HFFc6 (cell line): ENCODE data around the gene HEXD. TPM values are rescaled to one million over a fixed set of nuclear protein-coding genes. Genes with fewer than 3 reads are reported as not detected.
"Not testable (repeated sequence)": the region's sequence is repeated elsewhere in the genome, so short reads cannot be mapped to it uniquely, and the experiment has no call there.

ENCODE experiments used
- DNase-seq: peaks from one replicate; pipeline ENCODE4 v3.0.0-alpha.2; 2018
- H3K27ac Mint-ChIP-seq: 2 replicates; pipeline ENCODE4 v1.8.0; 2020; ENCODE audit warnings: mild to moderate bottlenecking, mixed read lengths
- H3K27me3 Mint-ChIP-seq: 2 replicates; pipeline ENCODE4 v1.8.0; 2021; ENCODE audit warnings: mild to moderate bottlenecking, moderate library complexity, mixed read lengths; ENCODE audit not compliant: insufficient read depth
- H3K36me3 Mint-ChIP-seq: 2 replicates; pipeline ENCODE4 v1.8.0; 2021; ENCODE audit warnings: low read depth, mixed read lengths
- H3K4me1 Mint-ChIP-seq: 2 replicates; pipeline ENCODE4 v1.8.0; 2020; ENCODE audit warnings: low read depth, mixed read lengths
- H3K4me3 Mint-ChIP-seq: 2 replicates; pipeline ENCODE4 v1.8.0; 2020; ENCODE audit warnings: mild to moderate bottlenecking, moderate library complexity, mixed read lengths
- H3K9me3 Mint-ChIP-seq: 2 replicates; pipeline ENCODE4 v1.8.0; 2020; ENCODE audit warnings: mild to moderate bottlenecking, mixed read lengths
- total RNA-seq, 6 experiments: library from RNA; stranded (reverse); fragmentation: NEBNext Ultra II Directional; extraction: Animal tissue kit (Norgen Biotek cat#: 25700); gene quantifications; 2 replicates in 1 of 6; 3 replicates in 5 of 6; pipeline ENCODE4 v1.2.3, GENCODE V29; 2021
- TF ChIP-seq, protein P1 (sequence below): fragments of 200-600 bp; sonication (generic); IDR thresholded peaks from 2 replicates; pipeline ENCODE4 v1.5.0; 2021; ENCODE audit warnings: antibody characterized with exemption, mild to moderate bottlenecking

Gene HEXD
- total RNA-seq, 6 experiments from 2014 or later: 4.3 to 6.8 (median 5.6) TPM

DNA sequence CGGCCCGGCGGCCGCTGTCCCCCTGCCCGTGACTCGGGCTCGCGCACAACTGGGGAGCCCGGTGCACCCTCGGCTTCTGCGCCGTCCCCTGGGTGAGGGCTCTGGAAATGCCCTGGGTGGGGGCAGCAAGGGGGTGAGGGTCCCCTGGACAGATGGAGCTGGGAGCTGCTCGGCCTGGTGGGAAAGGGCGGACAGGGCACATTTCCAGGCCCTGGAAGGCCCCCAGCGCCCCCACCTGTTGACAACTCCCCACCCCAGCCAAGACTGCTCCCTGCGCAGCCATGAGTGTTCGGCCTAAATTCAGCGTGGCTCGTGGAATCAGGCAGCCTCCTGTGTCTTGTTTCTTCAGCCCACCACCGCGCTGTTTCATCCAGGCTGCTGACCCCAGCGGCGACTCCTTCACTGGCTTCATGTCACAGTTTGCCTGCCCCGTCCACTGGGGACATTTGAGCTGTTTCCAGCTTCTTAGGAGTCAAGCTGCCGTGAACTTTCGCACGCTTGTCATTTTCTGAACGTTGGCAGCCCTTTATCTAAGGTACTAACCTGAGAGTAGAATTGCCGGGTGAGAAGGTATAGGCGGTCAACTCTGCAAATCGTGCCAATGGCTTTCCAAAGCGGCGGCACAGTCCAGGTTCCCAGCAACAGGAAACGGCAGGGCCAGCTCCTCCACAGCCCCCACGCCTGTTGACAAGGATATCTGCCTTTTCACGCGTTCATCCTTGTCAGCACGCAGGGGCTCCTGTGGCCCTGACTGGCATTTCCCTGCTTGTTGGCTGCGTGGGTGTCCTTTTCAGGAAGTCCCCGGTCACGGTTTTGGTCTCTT lies 45.7 kb upstream of the HEXD start:
- DNase-seq: no peak
- H3K9me3 Mint-ChIP-seq: no peaks in the 10 kb centered on the region
- peaks cover 37% of the 10 kb centered on the region for H3K27me3 Mint-ChIP-seq
- TF ChIP-seq, protein P1, sequence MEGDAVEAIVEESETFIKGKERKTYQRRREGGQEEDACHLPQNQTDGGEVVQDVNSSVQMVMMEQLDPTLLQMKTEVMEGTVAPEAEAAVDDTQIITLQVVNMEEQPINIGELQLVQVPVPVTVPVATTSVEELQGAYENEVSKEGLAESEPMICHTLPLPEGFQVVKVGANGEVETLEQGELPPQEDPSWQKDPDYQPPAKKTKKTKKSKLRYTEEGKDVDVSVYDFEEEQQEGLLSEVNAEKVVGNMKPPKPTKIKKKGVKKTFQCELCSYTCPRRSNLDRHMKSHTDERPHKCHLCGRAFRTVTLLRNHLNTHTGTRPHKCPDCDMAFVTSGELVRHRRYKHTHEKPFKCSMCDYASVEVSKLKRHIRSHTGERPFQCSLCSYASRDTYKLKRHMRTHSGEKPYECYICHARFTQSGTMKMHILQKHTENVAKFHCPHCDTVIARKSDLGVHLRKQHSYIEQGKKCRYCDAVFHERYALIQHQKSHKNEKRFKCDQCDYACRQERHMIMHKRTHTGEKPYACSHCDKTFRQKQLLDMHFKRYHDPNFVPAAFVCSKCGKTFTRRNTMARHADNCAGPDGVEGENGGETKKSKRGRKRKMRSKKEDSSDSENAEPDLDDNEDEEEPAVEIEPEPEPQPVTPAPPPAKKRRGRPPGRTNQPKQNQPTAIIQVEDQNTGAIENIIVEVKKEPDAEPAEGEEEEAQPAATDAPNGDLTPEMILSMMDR: no peak
- no peaks in the 10 kb centered on the region for H3K4me1 Mint-ChIP-seq
- H3K27ac Mint-ChIP-seq: no peak overlapping the region
- H3K4me3 Mint-ChIP-seq: no peak overlapping the region
- H3K36me3 Mint-ChIP-seq: no peaks in the 10 kb centered on the region

DNA sequence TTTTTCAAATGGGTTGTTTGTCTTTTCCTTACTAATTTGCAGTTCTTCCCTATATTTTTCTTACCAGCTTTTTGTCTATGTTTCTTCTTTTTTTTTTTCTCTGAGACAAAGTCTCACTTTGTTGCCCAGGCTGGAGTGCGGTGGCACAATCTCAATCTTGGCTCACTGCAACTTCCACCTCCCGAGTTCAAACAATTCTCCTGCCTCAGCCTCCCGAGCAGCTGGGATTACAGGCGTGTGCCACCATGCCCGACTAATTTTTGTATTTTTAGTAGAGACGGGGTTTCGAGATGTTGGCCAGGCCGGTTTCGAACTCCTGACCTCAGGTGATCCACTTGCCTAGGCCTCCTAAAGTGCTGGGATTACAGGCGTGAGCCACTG lies 45.1 kb upstream of the HEXD start:
- peaks cover 38% of the 10 kb centered on the region for H3K27me3 Mint-ChIP-seq
- H3K36me3 Mint-ChIP-seq, H3K4me1 Mint-ChIP-seq, DNase-seq, H3K27ac Mint-ChIP-seq, H3K4me3 Mint-ChIP-seq, H3K9me3 Mint-ChIP-seq: not testable (repeated sequence)

DNA sequence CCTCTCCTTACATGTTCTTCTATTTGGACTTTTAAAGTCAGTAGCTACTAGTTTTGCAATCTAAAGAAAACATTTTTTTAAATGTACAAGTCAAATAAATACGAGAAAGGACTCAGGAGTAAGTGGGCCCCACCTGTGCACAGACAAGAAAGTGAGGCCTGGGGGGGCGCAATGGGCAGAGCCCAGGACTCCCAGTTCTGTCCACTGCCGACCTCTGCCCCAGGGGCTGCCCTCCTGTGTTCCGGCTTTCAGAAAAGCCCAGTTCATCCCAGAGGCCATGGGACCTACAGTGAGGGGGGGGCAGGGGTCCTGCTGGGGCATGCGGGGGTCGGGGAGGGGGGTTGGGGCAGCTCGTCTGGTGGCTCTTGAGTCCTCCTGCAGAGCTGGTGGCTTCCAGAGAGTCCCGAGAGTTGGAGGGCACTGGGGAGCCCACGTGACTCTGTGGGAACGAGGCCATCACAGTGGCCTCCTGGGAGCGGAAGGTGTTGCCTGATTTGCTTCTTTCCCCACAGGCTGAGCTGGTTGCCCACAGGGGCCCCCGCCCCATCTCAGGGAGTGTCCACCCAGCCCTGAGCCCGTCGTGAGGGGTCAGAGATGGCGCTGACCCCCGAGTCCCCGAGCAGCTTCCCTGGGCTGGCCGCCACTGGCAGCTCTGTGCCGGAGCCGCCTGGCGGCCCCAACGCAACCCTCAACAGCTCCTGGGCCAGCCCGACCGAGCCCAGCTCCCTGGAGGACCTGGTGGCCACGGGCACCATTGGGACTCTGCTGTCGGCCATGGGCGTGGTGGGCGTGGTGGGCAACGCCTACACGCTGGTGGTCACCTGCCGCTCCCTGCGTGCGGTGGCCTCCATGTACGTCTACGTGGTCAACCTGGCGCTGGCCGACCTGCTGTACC lies 44.2 kb upstream of the HEXD start:
- no peak overlapping the region for H3K4me3 Mint-ChIP-seq
- TF ChIP-seq, protein P1: no peak
- H3K4me1 Mint-ChIP-seq: no peaks in the 10 kb centered on the region
- DNase-seq: no peak
- no peak overlapping the region for H3K27ac Mint-ChIP-seq
- H3K27me3 Mint-ChIP-seq: peaks cover 40% of the 10 kb centered on the region
- H3K36me3 Mint-ChIP-seq: no peaks in the 10 kb centered on the region
- H3K9me3 Mint-ChIP-seq: no peaks in the 10 kb centered on the region

DNA sequence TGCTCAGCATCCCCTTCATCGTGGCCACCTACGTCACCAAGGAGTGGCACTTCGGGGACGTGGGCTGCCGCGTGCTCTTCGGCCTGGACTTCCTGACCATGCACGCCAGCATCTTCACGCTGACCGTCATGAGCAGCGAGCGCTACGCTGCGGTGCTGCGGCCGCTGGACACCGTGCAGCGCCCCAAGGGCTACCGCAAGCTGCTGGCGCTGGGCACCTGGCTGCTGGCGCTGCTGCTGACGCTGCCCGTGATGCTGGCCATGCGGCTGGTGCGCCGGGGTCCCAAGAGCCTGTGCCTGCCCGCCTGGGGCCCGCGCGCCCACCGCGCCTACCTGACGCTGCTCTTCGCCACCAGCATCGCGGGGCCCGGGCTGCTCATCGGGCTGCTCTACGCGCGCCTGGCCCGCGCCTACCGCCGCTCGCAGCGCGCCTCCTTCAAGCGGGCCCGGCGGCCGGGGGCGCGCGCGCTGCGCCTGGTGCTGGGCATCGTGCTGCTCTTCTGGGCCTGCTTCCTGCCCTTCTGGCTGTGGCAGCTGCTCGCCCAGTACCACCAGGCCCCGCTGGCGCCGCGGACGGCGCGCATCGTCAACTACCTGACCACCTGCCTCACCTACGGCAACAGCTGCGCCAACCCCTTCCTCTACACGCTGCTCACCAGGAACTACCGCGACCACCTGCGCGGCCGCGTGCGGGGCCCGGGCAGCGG lies 43.4 kb upstream of the HEXD start:
- Mint-ChIP-seq H3K9me3 (no peaks in the 10 kb centered on the region), H3K4me3 (no peak overlapping the region)
- DNase-seq: no peak

DNA sequence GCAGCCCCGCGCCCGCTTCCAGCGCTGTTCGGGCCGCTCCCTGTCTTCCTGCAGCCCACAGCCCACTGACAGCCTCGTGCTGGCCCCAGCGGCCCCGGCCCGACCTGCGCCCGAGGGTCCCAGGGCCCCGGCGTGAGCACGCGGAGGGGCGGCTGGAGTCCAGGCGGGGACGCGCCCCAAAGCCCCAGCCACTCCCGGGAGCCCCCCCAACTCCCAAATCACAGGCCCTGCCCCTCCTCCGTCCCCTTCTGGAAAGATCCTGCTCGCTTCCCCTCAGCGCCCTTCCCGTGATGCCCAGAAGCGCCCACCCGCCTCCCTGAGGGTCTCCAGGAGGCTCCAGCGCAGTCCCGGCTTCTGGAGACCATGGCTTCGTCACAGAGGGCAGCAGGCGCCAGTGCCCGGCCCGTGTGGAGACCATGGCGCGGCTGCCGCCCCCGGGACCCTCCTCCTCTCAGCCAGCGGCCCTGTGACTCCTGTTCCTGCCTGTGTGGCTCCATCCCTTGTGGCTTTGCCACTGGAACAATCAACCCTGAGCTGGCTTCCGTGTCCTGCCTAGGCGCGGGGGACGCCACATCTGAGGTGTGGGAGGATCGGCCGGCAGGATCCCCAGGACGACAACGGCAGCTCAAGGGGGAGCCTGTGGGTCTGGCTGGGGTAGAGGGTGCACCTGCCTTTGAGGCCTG lies 42.6 kb upstream of the HEXD start:
- Mint-ChIP-seq H3K4me3 (no peak overlapping the region), H3K27me3 (peaks cover 38% of the 10 kb centered on the region), H3K4me1 (peaks cover 5% of the 10 kb centered on the region; the same call in 1 of the 2 replicates), H3K9me3 (no peaks in the 10 kb centered on the region), H3K36me3 (no peaks in the 10 kb centered on the region), H3K27ac (no peak overlapping the region)
- TF ChIP-seq, protein P1: no peak
- no peak for DNase-seq

More for the DNA sequence above, 43.4 kb upstream of the HEXD start:
- Mint-ChIP-seq H3K4me1 (peaks cover 1% of the 10 kb centered on the region; the same call in 1 of the 2 replicates), H3K36me3 (no peaks in the 10 kb centered on the region), H3K27me3 (peaks cover 39% of the 10 kb centered on the region), H3K27ac (no peak overlapping the region)
- TF ChIP-seq, protein P1: no peak
